Activated T-cell treated with anti-CD3 and anti-CD28 coated beads, Interleukin-2, amount 50 U/mL, for 1 hour (primary cell): ENCODE data around the gene DLGAP1.

Experiments
- DNase-seq: peaks from one replicate; pipeline ENCODE4 v3.0.0-alpha.2; 2020

DLGAP1 gene

DNA sequence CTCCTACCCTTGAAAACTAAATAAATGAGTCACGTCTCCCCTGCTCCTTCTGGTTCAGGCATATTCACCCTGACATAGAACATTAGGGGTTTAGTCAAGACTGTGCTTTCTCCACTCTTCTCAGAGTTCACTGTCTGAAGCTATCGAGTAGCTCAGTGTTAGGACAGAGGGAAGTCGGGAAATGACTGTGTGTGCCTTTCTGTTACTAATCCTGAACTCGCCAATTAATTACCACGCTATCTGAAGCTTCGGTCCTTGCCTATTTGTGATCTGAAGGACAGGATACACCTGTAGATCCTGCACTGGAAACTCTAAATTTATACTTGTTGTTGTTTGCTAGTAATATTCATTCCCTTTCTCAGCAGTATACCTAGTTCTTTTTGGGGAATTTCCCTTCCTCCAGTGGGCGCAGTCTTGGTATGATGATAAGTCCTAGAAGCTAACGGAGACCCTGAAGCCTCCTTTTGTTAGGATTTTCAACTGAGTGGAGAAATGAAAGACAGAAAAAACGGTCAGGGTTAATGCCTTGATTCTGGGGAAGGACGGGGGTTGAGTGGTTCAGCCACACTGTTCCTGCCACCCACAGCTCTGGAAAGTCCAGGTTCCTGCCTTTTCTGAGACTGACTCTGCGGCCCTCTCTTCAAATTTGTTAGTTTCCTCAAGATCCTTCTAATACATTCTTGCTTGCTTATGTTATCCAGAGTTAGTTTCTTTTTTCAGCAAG lies 218.0 kb downstream of the DLGAP1 start:
- DNase-seq, result no peak

DNA sequence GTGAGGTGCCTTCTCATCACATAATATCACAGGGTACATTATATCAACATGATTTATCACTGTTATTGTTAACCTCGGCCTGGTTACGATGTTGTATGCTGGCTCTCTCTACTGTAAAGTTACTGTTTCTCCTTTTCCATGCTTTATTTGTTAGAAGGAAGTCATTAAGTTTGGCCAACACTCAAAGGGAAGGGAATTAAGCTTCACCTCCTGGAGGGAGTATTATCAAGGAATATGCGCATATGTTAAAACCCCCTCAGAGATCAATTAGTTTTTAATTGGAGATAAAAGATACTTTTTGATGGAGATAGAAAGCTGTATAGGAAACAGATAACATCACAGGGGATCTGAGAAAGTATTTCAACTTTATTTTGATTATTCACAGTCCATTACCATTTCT lies 221.6 kb downstream of the DLGAP1 start:
- no peak for DNase-seq

DNA sequence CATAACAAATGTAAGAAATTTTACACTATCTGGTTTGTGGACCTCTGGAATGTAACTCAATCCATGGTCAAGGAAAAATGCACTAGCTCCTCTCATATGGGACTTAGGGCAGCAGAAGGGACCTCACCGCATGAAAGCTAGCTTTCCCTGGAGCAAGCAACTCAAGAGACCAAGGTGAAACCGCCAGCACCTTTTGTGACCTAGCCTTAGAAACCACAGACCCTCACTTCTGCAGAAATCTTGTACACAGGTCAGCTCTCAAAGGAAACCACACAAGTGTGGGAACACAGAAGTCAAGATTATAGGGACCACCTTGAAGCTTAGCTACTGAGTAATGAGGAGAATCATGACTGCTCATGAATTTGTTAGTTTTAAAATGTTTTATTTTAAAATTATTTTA lies 222.5 kb downstream of the DLGAP1 start:
- DNase-seq, result no peak

DNA sequence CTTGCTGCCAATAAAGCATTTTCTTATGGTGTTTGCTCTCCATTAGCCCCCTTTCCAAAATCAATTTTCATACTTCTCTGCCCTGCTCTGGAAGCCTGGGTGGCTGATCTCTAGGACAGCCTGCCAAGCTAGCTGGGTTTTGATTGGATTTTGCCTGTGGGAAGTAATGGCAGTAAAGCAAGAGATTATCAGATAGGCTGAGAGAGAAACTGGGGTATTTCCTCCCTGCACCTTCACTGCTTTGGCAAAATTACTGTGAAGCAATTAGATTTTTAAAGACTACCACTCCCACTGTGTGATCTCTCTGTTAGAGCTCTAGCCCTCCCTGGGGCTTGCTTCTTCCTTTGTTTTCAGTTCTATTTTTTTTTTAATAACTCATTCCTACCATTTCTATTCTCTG lies 223.8 kb downstream of the DLGAP1 start:
- DNase-seq, result no peak

DNA sequence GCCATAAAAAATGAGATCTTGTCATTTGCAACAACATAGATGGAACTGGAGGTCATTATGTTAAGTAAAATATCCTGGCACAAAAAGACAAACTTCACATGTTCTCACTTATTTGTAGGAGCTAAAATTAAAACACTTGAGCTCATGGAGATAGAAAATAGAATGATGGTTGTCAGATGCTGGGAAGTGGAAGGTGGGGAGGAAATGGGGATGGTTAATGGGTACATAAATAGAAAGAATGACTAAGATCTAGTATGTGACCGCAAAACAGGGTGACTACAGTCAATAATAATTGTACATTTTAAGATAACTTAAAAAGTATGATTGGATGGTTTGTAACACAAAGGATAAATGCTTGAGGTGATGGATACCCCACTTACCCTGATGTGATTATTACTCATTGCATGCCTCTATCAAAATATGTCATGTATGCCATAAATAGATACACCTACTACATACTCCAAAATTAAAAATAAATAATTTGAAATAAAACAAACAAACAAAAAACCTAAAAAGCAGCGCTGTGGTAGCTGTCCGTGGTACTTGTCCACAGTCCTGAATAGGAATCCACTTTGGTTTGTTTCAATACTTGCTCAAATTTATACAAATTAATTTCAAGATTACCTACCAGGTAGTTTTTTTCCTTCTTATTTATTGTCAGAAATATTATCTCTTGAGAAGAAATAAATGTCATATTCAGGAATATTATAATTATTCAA lies 224.5 kb downstream of the DLGAP1 start:
- no peak for DNase-seq

DNA sequence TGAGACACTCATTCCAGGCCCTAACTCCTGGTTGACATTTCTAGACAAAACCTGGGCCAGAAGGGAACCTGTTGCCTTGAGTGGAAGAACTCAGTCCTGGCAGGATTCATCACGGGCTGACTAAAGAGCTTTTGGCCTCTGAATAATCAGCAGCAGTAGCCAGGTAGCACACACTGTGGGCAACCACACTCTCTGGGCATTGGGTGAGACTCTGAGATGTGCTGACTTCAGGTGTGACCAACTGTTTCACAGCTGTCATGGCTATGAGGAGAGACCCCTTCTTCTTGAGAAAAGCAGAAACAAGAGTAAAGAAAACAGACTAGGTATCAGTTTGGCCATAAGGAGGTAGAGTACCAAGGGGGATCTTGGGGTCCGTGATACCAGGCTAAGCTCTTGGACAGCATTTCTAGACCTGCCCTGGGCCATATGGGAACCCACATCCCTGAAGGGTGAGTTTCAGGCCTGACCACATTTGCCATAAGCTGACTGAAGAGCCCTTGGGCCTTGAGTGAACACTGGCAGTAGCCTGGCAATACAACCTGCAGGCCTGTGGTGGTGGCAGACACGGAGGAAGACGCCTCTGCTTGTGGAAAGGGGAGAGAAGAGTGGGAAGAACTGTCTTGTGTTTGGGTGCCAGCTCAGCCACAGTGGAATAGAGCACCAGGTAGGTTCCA lies 230.9 kb downstream of the DLGAP1 start:
- DNase-seq, result no peak

DNA sequence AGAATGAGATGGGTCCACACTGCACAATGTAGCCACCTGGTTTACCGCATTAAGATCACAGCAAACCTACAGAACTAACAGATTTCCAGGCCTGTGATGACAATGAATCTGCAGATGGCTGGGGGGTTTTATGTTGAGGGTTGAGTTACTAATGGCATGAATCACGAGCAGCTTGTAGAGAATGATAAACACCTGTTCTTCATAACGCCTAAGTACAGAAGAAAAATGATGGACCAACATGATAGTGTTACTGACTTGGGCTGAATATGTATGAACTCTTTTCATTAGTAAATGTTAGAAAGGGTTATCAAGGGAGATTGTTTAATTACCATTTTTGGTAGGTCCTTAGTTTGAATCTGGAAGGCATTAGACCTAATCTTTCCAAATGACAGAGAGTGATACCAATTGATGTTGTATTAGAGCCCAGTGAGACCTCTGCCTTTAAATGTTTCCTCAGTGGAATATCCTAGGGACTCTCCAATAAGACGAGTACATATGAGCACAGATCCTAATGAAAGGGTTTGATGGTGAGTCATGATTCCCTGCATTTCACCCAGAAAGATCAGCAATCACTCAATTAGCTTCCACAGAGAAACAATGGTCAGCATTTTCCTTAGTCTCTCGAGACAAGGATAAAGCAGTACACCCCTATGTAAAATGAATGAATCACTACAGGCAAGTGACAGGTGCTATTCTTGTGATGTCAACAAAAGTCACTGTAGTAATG lies 243.8 kb downstream of the DLGAP1 start:
- no peak for DNase-seq

DNA sequence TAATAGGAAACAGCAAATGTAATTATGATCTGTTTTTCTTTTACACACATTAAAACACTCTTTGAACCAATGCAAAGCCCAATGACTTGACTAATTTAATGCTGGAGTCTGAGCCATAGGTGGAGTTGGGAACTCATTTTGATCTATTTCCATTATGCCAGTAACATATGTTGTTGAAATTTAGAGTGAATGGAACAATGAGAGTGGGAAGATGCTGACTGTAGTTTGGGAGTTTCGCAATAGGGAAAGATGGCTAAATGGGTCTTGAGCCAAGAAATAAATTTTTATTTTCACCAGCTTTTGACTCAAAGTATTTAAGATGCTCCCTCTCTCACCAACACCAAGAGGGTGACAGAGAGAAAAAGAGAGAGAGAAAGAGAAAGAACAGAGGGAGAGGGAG lies 246.7 kb downstream of the DLGAP1 start:
- DNase-seq, result no peak

DNA sequence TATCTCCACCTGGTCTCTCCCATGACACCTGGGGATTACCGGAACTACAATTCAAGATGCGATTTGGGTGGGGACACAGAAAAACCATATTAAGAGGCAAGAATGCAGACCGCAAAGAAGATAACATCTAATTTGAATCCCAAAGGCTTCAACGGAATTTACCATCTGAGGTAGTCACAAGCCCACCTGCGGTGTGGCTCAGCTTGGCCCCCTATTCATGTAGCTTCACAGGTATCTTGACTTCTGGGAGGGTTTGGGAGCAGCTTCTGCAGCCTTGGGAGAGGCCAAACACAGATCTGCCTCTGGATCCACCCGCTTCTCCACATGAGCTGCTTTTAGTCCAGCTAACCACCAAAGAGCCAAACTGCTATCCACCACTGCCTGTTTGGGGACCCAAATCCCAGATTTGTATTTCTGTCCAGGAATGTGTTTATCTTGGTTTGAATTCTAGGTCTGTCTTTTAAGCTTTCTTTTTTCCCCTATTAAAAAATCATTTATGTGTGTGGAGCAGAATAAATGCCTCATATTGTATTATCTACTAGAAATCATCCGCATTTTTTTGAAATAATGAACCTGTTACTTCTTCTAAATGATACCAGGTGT lies 247.6 kb downstream of the DLGAP1 start:
- DNase-seq, result no peak

DNA sequence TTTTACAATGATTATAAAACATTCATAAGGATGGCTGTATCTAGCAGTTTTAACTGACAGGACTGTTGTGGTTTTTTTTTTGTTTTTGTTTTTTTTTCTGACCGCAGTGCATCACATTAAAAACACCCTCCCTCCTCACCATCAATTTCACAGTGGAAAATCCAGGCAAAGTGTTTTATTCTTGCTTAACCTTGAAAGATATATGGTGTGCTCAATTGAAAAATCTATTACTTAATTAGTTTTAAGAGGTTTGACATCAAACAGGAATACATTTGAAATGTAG lies 250.7 kb downstream of the DLGAP1 start:
- no peak for DNase-seq

DNA sequence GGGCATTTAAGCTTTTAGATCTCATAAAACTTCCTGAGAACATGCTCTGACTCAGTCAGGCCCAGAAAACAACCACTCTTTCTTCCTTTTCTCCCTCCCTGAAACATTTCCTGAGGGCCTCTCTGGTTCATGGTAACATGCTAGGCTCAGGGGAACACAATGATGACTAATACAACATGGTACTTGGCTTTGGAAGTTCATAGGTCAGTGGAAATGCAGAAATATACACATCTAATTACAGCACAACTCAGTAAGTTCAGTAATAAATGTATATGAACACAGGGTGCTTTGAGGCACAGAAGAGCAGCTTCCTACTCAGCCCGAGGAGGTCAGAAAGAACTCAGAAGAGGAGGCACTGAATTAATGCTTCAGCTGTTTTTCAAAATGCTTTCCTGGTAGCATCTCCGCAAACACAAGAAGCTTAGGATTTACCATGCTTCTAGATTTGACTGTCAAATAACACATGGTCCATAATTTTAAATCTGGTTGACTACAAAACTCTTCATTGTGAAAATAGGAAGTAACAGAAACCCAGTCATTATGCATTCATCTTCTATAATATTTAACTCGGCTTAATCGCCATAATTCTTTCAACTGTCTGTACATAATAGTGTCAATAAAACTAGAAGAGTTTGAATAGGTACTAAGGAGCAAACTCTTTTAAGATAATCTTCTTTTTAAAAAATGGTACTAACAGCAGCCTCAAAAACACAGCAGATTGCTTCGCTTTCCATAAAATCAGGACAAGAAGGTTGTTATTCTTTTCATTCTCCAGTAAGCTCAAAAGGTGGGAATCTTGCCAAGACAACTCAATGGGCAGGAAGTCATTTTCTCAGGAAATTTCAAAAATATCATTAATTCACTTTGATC lies 251.3 kb downstream of the DLGAP1 start:
- no peak for DNase-seq

DNA sequence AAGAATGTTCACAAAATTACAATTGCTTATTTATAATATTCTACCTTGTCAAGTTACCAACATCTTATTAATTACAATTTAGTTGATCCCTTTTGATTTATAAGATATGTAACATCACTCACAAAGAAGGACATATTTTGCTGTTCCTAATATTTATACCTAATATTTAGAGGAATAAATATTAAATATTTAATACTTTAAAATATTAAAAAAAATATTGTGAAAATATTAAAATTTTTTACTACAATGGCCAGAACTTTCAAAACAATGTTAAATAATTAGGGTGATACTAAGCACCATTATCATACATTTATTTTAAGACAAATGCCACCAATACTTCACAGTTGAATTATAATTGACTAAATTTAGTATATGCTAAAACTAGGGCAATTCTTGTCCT lies 254.7 kb downstream of the DLGAP1 start:
- no peak for DNase-seq

DNA sequence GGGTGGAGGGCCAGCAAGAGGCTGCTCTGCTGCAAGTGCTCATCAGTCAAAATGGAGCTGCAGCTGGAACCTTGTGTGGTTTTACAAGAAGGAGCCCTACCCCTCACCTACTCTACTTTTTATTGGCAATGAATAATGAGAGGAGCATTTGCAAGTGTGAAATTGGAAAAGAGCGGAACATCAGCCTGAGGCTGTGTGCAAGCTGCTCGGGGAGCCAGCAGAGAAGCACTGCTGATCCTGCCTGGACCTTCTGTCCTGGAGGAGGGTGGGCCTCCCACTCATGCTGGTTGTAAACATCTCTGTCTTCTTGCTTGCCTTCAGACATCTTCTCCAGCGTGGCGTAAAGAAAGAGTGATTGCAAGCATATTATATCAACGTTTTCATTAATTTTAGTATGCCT lies 256.2 kb downstream of the DLGAP1 start:
- DNase-seq, result no peak

DNA sequence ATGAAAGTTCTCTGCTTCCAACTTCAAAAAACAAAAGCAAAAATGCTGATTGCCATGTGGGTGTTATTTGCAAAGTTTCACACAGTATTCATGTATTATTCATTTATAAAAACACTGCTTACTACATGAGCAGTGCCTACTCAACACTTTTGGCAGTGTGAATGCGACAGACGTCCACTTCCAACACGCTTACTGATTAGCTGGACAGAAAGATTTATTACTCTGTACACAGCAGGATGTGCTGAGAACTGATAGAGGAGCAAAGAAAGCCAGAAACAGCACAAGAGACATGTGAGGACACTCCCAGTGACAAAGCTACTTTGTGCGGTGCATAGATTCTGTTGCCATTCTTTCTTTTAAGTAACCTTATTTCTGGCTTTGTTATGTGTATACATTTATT lies 258.8 kb downstream of the DLGAP1 start:
- no peak for DNase-seq

DNA sequence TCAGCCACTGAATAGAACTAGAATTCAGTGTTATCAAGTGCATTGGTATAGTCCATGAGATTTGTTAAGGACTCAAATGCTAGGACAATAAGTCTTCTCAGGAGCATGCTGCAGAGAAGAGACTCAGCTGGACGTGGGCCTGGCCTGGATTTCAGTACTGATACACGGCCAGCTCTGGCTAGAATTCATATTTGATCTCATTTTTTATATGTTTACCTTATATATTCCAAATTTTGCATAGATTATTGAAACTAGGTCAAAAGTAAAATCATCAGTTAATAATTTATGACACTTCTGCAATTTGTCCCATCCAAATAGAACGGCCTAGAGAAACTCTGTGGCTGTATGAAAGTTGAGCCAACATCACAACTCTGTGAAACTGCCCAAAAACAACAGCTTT lies 262.0 kb downstream of the DLGAP1 start:
- DNase-seq, result no peak

DNA sequence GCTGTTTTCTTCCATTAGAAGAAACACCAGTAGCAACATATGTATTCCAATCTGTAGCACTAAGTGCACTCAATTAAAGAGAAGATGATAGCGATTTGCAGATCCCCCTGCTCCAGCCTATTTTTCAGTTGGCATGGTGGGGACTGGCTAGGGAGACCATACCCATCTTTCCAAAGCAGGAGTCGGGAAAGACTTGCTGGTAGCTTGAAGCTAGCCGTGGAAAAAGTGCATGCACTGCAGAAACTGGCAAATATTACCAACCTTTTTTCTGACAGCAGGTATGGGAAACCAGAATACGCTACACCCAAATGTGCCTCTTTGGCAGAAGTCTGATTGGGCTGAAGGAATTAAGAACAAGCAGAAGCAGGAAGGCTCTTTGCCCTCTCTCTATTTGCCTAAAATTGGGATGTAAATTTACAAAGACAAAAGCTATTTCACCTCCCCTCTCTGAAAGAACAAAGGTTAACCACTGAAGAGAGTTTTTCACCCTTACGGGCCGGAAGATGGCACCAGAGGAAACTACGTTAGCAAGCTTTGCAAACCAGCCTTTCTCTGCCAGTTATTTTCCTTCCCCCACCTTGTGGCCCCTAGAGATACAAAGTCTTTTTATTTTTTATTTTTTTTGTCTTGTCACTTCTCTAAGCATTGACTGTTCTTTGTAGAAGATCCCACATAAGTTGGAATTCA lies 273.1 kb downstream of the DLGAP1 start:
- DNase-seq, result no peak

DNA sequence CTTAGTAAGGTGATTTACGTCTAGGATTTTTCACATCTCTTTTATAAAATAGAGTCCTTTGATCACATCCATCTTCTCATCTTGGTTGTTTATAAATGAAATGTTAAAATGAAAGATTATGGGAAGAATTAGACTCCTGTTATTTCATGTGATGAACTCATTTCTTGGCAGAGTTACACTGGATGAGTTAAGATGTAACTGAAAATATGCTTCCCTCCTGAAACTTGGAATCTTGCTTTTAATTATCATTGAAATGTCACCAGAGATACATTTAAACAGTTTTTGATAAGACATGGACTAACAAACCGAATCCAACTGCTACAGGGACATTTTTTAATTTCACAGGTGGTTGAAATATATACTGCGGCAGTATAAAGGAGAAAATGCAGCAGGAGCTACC lies 274.0 kb downstream of the DLGAP1 start:
- DNase-seq, result no peak

DNA sequence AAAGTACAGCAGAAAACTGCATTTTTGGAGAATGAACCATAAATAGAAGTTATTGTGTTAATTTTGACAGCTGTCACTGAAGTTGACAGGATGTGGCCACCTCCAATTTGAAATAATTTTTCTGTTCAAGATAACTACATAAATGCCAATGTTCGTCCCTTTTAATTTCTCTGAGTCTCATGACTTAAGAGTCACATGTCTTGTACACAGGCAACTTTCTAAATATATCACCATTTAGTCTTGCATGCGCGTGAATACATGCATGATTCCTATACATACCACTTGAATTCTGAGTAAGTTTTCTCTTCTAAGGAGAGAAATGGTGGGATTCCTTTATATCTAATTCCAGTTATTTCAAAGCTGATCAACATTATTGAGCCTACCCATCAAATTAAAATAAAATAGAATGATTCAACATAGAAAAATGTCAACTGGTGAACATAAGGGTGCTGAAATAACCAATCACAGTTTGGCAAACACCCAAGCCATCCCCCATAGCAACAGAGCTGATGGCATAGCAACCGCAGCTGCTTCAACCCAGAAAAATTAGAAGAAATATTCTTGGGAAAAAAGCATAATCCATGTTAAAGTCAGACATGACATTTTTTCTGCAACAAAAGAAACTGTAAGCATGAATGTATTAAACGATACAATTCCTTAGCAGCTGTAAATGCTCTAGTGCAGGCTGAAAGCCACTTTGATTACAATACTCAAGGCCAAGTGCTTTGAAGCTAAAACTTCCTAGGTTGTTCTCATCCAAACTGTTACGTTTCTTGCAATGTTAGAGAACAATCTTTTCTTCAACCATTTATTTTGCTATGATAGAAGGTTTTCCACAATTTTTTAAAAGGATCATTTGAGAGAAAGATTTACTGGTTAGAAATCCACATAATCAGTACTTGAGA lies 282.7 kb downstream of the DLGAP1 start:
- DNase-seq, result no peak

DNA sequence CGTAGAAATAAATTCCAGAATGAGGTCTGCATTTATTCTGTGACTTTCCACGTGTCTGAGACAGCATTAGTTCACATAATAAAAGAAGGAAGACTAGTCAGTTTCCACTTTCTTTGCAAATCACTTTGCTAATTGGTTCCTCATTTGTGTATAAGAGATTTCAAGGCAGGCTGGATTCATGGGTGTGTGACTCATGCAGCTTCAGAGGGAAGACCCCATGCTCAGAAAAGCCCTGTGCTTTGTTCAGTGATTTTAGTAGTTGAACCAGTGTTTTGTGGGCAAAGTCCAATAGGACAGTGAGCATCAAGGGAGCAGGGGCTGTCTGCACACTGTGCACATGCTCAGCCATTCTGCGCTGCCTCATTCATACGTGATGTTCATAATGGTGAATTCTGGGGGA lies 297.8 kb downstream of the DLGAP1 start:
- no peak for DNase-seq

DNA sequence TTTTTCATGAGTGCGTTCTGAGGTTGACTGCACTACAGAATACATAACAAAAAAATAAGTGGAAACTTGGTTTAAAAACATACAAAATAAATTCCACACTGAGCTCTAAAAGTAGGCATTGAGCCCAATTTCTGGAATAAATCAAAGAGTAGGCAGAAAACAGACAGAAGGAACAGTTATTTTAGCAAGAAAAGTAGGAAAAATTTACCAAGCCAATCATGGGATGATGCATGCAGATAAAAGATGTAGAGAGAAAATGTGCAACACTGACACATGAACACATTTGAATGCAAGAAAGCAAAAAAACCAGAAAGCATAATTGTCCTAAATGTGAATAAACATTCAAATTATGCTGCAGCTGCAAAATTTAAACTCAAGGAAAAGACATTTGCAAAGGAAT lies 308.3 kb downstream of the DLGAP1 start:
- no peak for DNase-seq

DNA sequence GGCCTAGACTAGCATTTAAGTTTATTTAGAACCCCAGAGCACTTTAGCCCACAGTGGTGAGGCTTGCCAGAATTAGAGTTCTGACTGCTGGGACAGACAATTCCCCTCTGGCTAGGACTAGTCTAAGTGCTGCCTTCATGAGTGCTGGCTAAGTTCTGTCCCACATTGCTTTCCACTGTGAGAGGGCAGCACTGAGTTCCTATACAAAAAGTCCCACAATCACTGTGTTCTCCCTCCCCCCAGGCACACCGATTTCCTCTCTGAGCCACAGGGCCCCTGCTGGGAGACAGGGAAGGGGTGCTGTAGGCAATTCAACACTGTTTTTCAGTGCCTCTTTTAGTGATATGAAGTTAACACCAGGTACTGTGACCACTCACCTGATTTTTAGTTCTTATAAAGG lies 310.9 kb downstream of the DLGAP1 start:
- DNase-seq, result no peak
